ENCODE measurements around the gene C10orf62. TPM values are rescaled to one million over a fixed set of nuclear protein-coding genes. Genes with fewer than 3 reads are reported as not detected.
"Not testable (repeated sequence)": the region's sequence is repeated elsewhere in the genome, so short reads cannot be mapped to it uniquely, and the experiment has no call there.

The C10orf62 gene
- polyA plus RNA-seq, 4 donors = 0.27 to 0.90 (median 0.46) TPM

DNA sequence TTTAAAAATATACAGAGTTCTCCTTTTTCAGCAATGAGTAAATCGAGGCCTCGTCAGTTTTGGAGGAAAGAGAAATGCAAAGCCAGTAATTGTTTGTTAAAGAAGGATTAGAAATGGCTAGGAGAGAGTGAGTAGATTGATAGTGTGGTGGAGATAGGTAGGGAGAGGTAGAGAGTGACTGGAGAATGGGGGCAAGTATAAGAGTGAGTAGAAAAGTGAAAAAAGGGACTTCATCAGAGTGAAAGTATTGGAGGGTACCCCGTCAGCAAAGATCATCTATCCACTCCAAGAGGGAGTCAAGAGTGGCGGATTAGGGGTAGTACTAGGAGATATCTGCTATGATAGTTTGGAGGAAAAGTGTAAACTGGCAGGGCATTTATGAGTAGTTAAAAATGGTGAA, 26.2 kb upstream of the C10orf62 start:
- no peak for DNase-seq (ENCODE audit: low read depth in 4 of 4, low spot score in 3 of 4)

- DNase-seq (ENCODE audit: low read depth in 4 of 4, low spot score in 3 of 4) = no peak
Observed at GRCh38 chr10:97564776-97565175, 24.7 kb upstream of the C10orf62 start.

DNA sequence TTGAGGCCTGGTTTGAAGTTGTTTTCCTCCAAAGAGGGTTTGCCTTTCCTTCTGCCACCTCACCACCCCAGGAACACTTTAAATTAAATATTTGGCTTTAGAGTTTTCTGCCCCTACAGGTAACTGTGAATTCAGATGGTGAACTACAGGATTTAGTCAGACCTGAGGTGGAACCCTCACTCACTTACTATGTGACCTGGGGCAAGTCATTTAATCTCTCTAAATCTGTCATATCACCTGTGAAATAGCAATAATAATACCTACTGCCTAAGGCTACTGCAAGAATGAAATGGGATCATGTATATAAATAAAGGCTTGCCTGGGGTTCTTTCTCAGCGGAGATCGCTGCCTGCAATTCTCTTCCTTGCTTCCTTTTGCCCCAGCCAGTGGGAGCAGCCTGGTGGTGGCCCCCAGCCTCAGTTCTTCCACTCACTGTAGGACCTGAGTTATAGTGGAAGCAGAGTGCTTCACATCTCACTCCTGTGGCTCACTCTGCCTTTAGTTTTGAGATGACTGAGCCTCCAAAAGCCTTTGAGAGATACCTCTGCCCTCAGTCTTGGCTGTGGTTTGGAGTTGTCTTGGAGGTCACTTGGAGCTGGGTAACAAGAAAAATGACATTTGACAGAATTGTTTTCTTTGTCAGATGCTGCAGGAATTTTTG, 23.1 kb upstream of the C10orf62 start:
- no peak for DNase-seq (ENCODE audit: low read depth in 4 of 4, low spot score in 3 of 4)

DNA sequence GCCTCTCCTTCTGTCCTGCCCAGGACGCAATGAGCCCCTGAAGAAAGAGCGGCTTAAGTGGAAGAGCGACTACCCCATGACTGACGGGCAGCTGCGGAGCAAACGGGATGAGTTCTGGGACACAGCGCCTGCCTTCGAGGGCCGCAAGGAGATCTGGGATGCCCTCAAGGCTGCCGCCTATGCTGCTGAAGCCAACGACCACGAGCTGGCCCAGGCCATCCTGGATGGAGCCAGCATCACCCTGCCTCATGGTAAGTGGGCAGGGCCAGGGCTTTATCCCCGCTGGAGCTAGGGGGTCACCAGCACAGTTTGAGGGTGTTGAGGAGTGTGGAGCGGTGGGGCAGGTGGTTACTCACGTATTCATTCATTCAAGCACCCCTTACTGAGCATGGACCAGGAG, 21.6 kb upstream of the C10orf62 start:
- no peak for DNase-seq (ENCODE audit: low read depth in 4 of 4, low spot score in 3 of 4)

- no peak for DNase-seq (ENCODE audit: low read depth in 4 of 4, low spot score in 3 of 4)
Observed at GRCh38 chr10:97570146-97570788, 19.3 kb upstream of the C10orf62 start.

DNA sequence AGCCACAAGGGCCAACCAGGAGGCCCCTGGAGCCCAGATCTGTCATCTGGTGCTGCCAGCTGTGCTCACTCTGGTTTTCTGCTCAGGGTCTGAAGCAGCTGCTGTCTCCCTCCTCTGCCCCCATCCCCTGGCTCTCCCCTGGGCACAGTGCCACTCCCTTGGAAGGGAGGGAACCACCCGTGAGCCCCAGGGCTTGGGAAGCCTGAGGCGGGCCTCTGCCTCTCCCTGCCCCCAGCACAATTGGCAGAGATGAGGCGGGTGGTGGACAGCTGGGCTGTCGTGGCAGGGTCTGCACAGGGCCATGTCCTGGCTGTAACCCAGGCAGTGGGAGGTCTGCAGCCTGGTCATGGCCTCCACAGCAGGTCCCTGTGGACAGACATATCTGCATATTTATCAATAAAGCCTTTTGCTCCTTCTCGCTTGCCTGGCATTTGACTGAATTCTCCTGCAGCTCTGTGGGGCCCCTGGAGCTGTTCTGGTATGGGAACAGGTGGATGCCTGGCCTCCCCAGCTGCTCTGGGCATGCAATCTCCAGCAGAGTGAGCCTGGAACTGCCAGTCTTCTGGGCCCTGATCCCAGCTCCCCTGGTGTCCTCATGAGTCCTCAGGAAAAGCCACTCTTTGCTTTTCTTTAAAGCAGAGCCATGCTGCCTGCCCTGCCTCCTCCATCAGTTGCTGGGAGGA, 18.6 kb upstream of the C10orf62 start:
- DNase-seq (ENCODE audit: low read depth in 4 of 4, low spot score in 3 of 4) = no peak

GRCh38 chr10:97571622-97572021, 17.9 kb upstream of the C10orf62 start:
- no peak for DNase-seq (ENCODE audit: low read depth in 4 of 4, low spot score in 3 of 4)

DNA sequence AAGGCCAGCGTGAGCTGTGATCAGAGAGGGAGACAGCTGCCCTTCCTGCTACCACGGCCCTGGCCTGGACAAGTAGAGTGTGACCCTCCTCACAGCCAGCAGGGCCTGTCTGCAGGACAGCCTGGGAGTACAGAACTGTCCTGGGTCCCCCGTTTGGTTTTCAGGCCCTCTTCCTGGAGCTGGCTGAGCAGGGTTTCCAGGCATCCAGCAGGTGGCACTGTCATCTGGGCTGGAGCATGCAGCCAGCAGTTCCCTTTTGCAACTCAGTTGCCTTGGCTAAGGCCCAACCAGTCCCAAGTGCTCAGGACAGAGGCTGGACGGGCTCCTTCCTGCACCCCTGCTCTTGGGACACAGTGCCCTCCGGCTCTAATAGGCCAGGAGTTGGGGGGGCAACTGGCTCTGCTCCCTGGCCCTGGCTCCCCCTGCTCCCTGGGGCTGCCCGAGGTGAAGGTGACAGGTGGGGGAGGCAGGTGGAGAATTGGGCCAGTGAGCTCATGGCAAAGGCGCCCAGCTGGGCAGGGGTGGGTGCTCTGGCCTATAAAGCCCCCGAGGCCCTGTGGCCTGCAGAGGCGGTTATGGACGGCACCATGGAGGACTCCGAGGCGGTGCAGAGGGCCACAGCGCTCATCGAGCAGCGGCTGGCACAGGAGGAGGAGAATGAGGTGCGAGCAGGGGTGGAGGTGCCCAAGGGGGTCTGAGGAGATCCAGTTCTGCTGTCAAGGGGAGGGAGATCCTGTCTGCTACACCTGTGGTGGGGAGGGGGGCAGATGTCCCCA, 17.1 kb upstream of the C10orf62 start, which contains the start of gene ANKRD2:
Gene ANKRD2 (plus strand): TSS at position 566 of the 776 bp plus-strand sequence. CDS start 10 bp downstream, at position 576.
- DNase-seq (ENCODE audit: low read depth in 4 of 4, low spot score in 3 of 4) = peak in 2 of 4 donors; percentile 54 to 61

GRCh38 chr10:97573021-97573420, 16.5 kb upstream of the C10orf62 start:
- DNase-seq (ENCODE audit: low read depth in 4 of 4, low spot score in 3 of 4) = no peak

- no peak for DNase-seq (ENCODE audit: low read depth in 4 of 4, low spot score in 3 of 4)
Observed at GRCh38 chr10:97573672-97574071, 15.8 kb upstream of the C10orf62 start.

GRCh38 chr10:97574374-97575126, 15.0 kb upstream of the C10orf62 start:
- DNase-seq (ENCODE audit: low read depth in 4 of 4, low spot score in 3 of 4) = peak in 3 of 4 donors; percentile 44 to 74 (median 52)

DNA sequence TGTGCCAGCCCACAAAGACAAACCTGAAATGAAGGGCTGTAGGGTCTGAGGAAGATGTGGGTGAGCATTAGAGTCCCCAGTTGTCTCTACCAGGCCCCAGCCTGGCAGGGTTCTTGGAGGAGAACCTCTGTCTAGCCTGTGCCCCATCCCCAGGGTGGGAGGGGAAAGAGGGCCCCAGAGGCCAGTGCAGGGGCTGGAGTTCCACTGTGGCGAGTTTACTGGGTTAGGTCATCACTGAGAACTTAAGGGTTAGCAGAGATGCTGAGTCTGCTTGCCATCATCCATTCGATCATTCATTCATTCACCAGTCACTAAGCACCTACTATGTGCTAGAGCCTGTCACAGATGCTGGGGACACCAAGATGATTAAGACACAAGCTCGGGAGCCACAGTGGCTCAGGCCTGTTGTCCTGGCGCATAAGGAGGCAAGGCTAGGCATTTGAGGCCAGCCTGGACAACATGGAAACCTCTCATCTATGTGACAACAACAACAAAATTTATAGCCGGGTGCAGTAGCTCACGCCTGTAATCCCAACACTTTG, 14.3 kb upstream of the C10orf62 start:
- DNase-seq (ENCODE audit: low read depth in 4 of 4, low spot score in 3 of 4) = no peak

GRCh38 chr10:97576487-97576886, 13.0 kb upstream of the C10orf62 start:
- DNase-seq (ENCODE audit: low read depth in 4 of 4, low spot score in 3 of 4) = not testable (repeated sequence)

DNA sequence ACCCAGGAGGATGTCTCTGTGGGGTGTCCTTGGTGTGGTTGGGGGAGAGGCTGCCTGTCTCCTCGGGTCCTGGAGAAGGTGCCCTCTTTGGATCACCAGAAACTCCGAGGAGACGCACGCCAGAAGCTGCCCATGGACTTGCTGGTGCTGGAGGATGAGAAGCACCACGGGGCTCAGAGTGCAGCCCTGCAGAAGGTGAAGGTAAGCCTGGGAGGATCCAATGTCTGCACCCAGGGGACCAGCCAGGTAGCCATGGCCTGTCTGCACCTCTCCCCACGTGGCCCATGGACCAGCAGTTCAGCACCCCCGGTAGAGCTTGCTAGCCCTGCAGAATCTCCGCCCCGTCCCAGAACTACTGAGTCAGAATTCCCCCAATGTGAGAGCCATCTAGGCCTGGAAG, 11.8 kb upstream of the C10orf62 start:
- no peak for DNase-seq (ENCODE audit: low read depth in 4 of 4, low spot score in 3 of 4)

DNA sequence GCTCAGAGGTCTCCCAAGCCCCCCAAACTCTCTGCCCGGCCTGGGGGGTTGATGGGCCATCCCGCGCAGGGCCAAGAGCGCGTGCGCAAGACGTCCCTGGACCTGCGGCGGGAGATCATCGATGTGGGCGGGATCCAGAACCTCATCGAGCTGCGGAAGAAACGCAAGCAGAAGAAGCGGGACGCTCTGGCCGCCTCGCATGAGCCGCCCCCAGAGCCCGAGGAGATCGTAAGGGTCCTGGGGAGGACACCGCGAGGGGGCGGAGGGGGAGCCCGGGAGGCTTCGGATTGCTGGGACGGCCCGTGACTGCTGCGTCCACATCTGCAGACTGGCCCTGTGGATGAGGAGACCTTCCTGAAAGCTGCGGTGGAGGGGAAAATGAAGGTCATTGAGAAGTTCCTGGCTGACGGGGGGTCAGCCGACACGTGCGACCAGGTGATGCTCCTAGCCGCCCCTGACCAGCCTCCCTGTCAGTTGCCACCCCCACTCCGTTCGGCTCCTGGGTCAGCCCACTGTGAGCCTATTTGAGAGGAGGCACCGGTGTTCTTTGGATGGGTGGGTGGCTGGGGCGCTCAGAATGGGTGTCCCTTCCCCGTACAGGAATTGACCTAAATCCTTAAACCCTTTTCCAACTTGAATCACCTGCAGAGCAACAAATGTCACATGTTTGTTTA, 11.2 kb upstream of the C10orf62 start:
- DNase-seq (ENCODE audit: low read depth in 4 of 4, low spot score in 3 of 4) = no peak

GRCh38 chr10:97580421-97581367, 8.8 kb upstream of the C10orf62 start:
- DNase-seq (ENCODE audit: low read depth in 4 of 4, low spot score in 3 of 4) = no peak

GRCh38 chr10:97582169-97582568, 7.4 kb upstream of the C10orf62 start:
- DNase-seq (ENCODE audit: low read depth in 4 of 4, low spot score in 3 of 4) = no peak

GRCh38 chr10:97583476-97583875, 6.0 kb upstream of the C10orf62 start:
- no peak for DNase-seq (ENCODE audit: low read depth in 4 of 4, low spot score in 3 of 4)
